ENCODE measurements around the gene SNAP25.

Gene SNAP25

GRCh38 chr20:10261702-10262101 lies 43.1 kb downstream of the SNAP25 start:
- Histone ChIP-seq H3K79me2 (ENCODE audit: insufficient read depth, low read length) (no peaks in the 10 kb centered on the region), H3K9me2 (replicated peaks; ENCODE audit: insufficient read depth, low read length) (no peaks in the 10 kb centered on the region), H3K9ac (ENCODE audit: low read length) (no peak overlapping the region), H3K9me3 (ENCODE audit: insufficient read depth, low read length) (no peaks in the 10 kb centered on the region), H3K27me3 (ENCODE audit: low read length) (no peaks in the 10 kb centered on the region), H3K27ac (ENCODE audit: low read depth, low read length) (no peak overlapping the region), H2AFZ (ENCODE audit: low read depth, low read length, severe bottlenecking) (no peak overlapping the region), H3K36me3 (ENCODE audit: low read length) (no peaks in the 10 kb centered on the region), H3K4me2 (ENCODE audit: low read depth, low read length, poor library complexity, severe bottlenecking) (no peak overlapping the region), H3F3A (ENCODE audit: insufficient read depth) (no peaks in the 10 kb centered on the region), H4K20me1 (ENCODE audit: low read depth, low read length) (no peaks in the 10 kb centered on the region), H3K4me3 (ENCODE audit: insufficient read depth, low read length, poor library complexity, severe bottlenecking) (no peak overlapping the region)
- TF ChIP-seq EZH2phosphoT487 (conservative IDR thresholded peaks at IDR 0.05; ENCODE audit: low read length) (no peak), CTCF (IDR thresholded peaks at IDR 0.05; ENCODE audit: insufficient read depth, low read length, poor library complexity, severe bottlenecking) (no peak)

GRCh38 chr20:10263385-10264165 lies 44.9 kb downstream of the SNAP25 start:
- Histone ChIP-seq H2AFZ (ENCODE audit: low read depth, low read length, severe bottlenecking) (no peak overlapping the region), H3K36me3 (ENCODE audit: low read length) (no peaks in the 10 kb centered on the region)

GRCh38 chr20:10264166-10264558 lies 45.5 kb downstream of the SNAP25 start:
- no peaks in the 10 kb centered on the region for H3K9me2 ChIP-seq (replicated peaks; ENCODE audit: insufficient read depth, low read length)
- H3K27me3 ChIP-seq (ENCODE audit: low read length): no peaks in the 10 kb centered on the region
- no peaks in the 10 kb centered on the region for H3K36me3 ChIP-seq (ENCODE audit: low read length)
- H3K79me2 ChIP-seq (ENCODE audit: insufficient read depth, low read length): no peaks in the 10 kb centered on the region
- no peak overlapping the region for H3K4me3 ChIP-seq (ENCODE audit: insufficient read depth, low read length, poor library complexity, severe bottlenecking)
- H3F3A ChIP-seq (ENCODE audit: insufficient read depth): no peaks in the 10 kb centered on the region
- H3K27ac ChIP-seq (ENCODE audit: low read depth, low read length): no peak overlapping the region
- H3K9ac ChIP-seq (ENCODE audit: low read length): no peak overlapping the region
- H3K4me2 ChIP-seq (ENCODE audit: low read depth, low read length, poor library complexity, severe bottlenecking): no peak overlapping the region
- no peaks in the 10 kb centered on the region for H4K20me1 ChIP-seq (ENCODE audit: low read depth, low read length)
- H3K9me3 ChIP-seq (ENCODE audit: insufficient read depth, low read length): no peaks in the 10 kb centered on the region
- no peak overlapping the region for H2AFZ ChIP-seq (ENCODE audit: low read depth, low read length, severe bottlenecking)
- TF ChIP-seq EZH2phosphoT487 (conservative IDR thresholded peaks at IDR 0.05; ENCODE audit: low read length): no peak
- TF ChIP-seq CTCF (IDR thresholded peaks at IDR 0.05; ENCODE audit: insufficient read depth, low read length, poor library complexity, severe bottlenecking): no peak

More at GRCh38 chr20:10263385-10264165, 44.9 kb downstream of the SNAP25 start:
- no peak overlapping the region for H3K4me3 ChIP-seq (ENCODE audit: insufficient read depth, low read length, poor library complexity, severe bottlenecking)
- no peak overlapping the region for H3K4me2 ChIP-seq (ENCODE audit: low read depth, low read length, poor library complexity, severe bottlenecking)
- no peaks in the 10 kb centered on the region for H3K9me3 ChIP-seq (ENCODE audit: insufficient read depth, low read length)
- no peaks in the 10 kb centered on the region for H4K20me1 ChIP-seq (ENCODE audit: low read depth, low read length)
- H3K27me3 ChIP-seq (ENCODE audit: low read length): no peaks in the 10 kb centered on the region
- H3K9ac ChIP-seq (ENCODE audit: low read length): no peak overlapping the region
- H3F3A ChIP-seq (ENCODE audit: insufficient read depth): no peaks in the 10 kb centered on the region
- no peaks in the 10 kb centered on the region for H3K9me2 ChIP-seq (replicated peaks; ENCODE audit: insufficient read depth, low read length)
- H3K27ac ChIP-seq (ENCODE audit: low read depth, low read length): no peak overlapping the region
- TF ChIP-seq EZH2phosphoT487 (conservative IDR thresholded peaks at IDR 0.05; ENCODE audit: low read length) (no peak), CTCF (IDR thresholded peaks at IDR 0.05; ENCODE audit: insufficient read depth, low read length, poor library complexity, severe bottlenecking) (no peak)
- no peaks in the 10 kb centered on the region for H3K79me2 ChIP-seq (ENCODE audit: insufficient read depth, low read length)
